NCI-H2171 treated with DMSO at 0.1 percent for 48 hours (cell line): ENCODE data around the gene SLC7A6.
"Not testable (repeated sequence)": the region's sequence is repeated elsewhere in the genome, so short reads cannot be mapped to it uniquely, and the experiment has no call there.

ENCODE experiments used
- DNase-seq: peaks from one replicate; lab custom pipeline; 2025; lab: John Stamatoyannopoulos, UW

The SLC7A6 gene

DNA sequence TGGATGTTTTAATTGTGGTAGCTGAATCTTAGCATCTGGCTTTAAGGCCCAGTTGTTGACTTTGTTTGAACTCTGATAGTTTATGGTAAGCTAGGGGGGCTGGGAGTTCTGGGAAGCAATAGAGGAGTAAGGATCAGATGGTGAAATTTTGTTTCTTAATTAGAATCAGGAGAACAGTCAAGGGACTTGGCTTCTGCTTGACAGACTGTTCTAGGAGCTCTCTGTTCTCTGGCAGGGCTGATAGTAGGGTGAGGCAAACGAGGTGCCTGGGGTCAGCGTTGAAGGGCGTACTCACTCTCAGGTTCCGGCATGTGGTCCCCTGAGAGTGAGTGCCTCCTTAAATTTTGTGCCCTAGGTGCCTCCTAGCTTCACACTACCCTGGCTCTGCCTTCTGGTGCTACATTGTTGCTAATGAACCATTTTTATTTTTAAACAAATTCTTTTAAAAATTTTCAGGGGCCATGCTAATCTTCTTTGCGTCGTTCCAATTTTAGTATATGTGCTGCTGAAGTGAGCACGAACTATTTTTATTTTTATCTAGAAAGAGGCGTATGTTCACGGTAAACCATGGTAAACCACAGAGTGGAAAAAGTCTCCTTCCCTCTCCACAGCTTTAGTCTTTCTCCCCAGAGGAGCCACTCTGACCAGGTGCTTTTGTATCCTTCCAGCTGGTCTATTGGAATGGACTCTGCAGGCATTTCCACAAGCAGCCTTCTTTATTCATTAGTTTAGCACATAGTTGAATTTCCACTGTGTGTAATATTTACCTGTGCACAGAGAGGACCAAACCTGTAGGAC is 19.7 kb downstream of the SLC7A6 start:
- DNase-seq: no peak

DNA sequence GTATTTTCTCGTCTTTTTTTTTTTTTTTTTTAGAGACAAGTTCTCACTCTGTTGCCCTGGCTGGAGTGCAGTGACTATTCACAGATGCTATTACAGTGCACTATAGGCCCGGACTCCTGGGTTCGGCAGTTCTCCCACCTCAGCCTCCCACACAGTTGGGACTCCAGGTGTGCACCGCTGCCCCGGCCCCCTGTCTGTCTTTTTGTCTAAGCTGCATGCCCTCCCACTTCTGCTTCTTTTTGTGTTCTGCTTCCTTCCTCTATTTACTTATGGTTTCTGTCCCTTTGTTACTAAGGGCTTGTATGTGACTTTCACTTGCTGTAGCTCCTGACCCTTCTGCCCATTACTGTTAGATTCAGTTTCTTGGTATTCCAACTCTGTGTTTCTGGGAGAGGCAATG is 20.5 kb downstream of the SLC7A6 start:
- DNase-seq: no peak

DNA sequence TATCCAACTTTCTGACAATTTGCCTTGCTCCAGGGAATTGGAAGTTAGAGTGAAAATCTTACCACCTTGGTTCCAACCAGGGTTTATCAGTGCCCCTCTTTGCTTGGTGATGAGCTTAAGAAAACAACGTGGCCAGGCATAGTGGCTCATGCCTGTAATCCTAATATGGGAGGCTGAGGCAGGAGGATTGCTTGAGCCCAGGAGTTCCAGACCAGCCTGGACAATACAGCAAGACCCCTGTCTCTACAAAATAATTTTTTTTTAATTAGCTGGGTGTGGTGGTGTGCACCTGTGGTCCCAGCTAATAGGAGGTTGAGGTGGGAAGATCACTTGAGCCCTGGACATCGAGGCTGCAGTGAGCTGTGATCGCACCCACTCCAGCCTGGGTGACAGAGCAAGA is 21.4 kb downstream of the SLC7A6 start:
- DNase-seq: no peak

DNA sequence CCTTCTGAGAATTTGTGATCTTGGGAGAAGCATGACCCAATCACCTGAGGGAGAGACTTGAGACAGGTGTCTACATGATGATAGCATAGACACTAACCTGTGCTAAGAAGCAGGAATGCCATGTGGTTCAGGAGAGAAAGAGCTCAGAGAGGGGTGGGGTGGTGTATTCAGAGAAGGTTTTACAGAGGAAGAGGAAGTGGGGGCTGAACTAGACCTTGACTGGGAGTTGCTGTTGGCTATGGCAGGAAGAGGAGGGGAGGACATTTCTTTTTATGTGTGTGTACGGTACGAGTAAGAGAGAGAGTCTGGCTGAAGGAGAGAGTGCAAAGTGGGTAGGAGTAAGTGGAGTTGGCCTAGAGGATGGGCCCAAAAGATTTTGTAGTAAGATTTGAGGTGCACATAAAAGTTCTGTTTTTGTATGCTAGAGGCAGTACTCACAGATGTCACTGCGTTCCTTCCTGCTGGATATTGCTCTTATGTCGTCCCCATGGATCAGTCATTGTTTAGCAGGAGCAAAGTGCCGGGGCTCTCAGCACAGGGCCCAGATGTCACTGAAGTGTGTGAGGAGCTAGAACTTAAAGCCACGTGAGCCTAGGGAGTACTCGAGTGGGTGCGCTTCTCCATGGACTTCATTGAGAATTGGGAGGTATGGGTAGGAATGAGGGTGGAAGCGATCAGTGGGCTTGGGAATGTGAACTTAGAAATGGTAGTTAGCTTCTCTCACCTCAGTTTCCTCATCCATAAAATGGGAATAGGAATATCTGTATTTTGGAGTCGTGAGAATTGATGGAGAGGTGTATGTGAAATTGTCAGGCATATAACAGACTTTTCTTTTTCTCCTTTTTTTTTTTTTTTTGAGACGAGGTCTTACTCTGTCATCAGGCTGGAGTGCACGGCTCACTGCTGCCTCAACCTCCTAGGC is 22.1 kb downstream of the SLC7A6 start:
- no peak for DNase-seq

DNA sequence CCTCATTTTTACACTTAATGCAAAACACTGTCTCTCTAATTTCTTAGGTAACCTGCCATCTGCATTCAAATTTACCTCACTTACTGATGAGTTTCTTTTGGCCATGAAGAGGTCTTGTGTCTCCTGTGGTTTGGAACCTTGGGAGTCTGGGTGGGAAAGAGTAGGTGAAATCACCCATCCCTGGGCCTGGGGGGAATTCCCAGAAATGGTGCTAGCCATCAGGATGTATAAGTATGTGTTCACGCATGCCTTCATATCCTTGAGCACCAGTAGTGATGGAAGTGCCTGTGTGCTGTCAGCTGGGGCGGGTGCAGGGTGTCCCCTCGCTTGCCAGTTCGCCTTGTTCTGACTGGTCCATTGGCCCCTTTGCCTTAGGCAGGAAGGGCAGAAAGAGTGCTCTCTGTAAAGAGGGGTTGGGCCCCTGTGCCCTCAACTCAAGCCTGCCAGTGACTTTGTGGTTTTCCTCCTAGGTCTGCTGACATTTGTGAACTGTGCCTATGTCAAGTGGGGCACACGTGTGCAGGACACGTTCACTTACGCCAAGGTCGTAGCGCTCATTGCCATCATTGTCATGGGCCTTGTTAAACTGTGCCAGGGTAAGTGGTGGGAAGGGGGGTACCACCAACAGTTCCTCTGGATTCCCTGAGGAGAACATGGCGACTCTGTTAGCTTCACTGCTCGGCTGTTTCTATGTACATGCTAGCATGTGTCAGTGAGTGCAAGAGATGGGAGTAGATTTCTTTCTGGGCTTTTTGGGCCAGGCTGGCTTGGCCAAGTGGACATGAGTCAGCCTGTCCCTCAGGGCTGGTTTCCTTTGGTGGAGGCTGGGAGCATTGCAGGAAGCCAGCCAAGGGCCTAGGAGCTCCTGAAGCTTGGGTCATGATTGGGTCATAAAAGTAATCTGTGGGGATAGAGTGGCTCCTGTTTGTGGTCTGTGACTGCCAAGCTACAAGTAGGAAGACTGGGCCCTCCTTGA is 23.2 kb downstream of the SLC7A6 start:
- no peak for DNase-seq

DNA sequence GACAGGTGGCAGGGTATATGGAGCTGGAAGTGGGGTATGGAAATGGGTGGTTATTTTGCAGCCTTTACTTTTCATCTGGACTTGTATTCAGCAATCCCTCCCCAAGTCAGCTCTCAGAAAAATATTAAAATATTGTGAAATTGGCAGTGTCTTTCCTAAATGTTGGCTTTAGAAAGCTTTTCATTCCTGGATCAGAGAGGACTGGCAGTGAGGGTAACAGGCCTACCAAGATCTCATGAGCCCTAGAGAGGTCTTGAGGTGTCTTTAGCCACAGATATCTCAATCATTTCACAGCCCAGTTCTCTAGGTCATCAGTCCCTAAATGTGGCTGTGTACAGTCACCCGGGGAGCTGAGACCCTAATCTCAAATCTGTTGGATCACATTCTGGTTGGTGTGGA is 23.9 kb downstream of the SLC7A6 start:
- no peak for DNase-seq

DNA sequence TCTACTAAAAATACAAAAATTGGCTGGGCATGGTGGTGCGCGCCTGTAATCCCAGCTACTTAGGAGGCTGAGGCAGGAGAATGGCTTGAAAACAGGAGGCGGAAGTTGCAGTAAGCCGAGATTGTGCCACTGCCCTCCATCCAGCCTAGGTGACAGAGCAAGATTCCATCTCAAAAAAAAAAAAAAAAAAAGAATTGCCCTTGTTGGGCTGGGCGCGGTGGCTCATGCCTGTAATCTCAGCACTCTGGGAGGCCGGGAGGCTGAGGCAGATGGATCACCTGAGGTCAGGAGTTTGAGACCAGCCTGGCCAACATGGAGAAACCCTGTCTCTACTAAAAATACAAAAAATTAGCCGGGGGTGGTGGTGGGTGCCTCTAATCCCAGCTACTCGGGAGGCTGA is 24.5 kb downstream of the SLC7A6 start:
- DNase-seq: not testable (repeated sequence)

DNA sequence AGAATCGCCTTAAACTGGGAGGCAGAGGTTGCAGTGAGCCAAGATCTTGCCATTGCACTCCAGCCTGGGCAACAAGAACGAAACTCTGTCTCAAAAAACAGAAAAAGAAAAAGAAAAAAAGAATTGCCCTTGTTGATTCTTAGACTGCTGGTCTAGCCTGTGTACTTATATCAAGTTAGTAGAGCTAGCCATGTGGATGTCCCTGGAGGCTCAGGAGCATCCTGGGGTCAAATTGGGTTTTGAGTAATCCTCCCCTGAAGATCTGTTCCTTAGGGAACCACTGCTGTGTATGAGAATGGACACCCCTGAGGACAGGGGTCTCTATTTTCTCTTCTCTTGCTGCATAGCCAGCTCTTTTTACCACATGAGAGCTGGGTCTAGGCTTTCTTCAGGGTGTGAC is 24.9 kb downstream of the SLC7A6 start:
- no peak for DNase-seq

DNA sequence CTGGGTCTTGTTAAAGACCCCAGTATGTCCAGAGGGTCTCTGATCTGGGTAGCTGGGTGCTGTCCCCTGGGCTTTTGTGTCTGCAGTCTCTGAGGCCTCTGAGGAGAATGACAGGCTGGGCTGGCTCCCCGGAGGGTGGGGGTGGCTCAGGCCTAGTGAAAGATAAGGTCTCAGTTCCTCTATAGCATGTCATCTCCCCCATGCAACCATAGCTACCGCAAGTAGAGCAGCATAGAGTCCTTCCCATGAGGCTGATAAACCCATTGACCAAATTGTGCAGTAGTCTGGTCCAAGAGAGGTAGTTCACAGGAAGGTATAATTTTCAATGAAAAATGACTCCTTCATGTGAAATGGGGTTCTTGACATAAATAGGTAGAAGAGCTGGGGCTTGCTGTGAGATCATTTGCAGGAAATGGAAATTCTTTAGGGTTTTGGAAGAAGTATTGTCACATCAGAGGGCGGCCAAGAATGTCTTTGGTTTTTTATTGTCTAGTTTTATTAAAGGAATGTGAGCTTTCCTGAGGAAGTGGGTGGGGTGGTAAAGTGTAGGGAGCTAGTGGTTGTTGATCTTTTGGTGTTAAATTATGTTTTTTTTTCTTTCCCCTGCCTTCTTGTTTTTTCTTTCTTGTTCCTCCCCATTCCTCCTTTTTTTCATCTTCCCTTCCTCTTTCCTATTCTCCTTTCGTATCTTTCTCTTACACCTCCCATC is 25.4 kb downstream of the SLC7A6 start:
- no peak for DNase-seq

DNA sequence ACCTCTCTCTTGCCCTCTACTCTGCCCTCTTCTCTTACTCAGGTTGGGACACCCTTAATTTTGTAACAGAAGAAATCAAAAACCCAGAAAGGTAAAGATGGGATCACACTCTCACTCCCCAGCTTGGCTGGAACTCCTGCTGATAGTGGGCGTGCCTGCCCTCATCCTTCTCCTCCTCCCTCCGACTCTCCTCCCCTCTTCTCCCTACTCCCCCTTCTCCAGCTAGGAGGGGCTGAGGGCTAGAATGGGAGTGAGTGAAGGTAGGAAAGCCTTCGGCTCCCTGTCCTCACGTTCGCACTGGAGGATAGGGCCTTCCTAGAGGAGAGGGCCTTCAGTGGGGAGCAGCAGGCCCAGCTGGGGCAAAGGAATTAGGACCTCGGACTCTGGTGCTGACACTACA is 26.1 kb downstream of the SLC7A6 start:
- DNase-seq: no peak

DNA sequence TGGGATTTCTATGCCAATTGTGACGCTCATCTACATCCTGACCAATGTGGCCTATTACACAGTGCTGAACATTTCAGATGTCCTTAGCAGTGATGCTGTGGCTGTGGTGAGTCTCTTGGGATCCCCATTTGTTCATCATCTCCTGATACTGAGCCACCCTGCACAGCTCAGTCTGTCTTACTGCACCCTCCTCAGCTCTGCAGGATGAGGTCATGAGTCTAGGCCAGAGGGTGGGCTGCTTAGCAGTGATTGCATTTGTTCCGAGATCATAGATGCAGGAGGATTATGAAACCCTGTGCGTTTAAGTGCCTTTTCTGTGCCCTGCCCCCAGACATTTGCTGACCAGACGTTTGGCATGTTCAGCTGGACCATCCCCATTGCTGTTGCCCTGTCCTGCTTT is 26.9 kb downstream of the SLC7A6 start:
- DNase-seq: no peak

DNA sequence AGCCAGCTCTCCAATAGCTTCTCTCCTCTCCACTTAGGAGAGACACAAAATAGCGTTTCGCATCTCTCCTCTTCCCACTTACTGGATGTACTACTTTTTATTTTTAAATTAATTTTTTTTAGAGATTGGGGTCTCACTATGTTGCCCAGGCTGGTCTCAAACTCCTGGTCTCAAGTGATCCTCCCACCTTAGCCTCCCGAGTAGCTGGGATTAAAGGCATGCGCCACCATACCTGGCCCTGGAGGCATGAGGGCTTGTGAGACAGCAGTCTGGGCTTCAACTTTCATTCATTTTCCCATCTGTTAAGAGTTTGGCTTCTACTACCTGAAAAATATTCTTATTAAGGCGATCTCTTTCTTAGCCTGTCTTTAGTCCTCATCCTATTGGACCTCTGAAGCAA is 28.1 kb downstream of the SLC7A6 start:
- no peak for DNase-seq

DNA sequence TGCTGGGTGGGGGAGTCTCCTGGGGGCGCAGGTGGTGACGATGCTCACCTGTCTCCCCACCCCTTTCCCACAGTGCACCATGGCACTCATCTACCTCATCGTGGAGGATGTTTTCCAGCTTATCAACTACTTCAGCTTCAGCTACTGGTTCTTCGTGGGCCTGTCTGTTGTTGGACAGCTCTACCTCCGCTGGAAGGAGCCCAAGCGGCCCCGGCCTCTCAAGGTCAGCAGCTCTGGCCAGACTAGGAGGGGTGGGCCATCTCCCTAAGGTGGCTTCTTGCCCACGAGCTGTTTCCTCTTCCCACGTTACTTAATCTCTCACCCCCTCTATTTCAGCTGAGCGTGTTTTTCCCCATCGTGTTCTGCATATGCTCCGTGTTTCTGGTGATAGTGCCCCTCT is 32.0 kb downstream of the SLC7A6 start:
- DNase-seq: no peak

DNA sequence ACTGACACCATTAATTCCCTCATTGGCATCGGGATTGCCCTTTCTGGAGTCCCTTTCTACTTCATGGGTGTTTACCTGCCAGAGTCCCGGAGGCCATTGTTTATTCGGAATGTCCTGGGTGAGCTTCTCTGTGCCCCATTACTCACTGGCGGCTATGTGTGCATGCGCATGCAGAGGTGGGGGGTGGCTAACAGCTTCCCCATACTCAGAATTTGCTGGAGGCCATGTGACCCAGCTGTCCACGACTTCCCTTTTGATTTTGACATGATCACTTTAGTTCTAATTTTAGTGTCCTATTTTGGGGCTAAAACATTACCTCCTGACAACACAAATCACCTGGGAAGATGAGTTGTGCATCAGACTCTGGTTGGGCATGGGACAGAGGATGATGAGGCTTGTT is 32.4 kb downstream of the SLC7A6 start:
- DNase-seq: no peak

DNA sequence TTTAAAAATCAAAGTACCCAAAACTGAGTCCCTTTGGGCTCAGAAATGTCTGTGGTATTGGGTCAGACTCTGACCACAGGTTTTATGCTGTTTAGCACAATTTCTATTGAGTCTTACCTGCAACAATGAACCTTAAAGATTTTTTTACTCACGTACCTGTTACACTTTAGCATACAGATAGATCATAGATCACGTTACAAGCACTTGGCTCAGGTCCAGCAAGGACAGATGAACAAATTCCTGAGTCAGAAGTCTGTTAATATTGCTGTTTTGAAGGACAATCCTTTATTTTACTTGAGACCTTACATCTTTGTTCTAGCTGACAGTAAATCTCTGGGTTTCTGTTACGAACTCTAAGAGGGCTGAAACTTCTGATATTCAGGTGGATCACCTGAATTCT is 33.6 kb downstream of the SLC7A6 start:
- DNase-seq: peak; percentile 34

DNA sequence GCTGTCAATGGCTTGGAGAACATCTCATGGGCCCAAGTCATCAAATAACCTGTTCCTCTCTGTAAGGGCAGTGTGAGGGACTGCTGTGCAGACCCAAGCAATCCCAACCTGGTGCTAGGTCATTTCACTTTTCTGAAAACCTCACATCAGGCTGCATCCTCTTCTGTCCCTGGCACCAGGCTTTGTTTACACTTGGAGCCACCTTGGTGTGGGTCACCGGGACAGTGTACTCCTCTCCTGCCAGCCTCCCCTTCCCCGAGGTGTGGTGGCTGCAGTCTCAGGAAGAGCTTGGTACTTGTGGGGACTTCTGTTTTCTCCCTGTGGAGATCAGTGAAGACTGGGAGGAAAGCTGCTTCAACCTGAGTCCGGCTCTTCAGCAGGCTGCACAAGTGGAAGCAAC is 34.0 kb downstream of the SLC7A6 start:
- no peak for DNase-seq

DNA sequence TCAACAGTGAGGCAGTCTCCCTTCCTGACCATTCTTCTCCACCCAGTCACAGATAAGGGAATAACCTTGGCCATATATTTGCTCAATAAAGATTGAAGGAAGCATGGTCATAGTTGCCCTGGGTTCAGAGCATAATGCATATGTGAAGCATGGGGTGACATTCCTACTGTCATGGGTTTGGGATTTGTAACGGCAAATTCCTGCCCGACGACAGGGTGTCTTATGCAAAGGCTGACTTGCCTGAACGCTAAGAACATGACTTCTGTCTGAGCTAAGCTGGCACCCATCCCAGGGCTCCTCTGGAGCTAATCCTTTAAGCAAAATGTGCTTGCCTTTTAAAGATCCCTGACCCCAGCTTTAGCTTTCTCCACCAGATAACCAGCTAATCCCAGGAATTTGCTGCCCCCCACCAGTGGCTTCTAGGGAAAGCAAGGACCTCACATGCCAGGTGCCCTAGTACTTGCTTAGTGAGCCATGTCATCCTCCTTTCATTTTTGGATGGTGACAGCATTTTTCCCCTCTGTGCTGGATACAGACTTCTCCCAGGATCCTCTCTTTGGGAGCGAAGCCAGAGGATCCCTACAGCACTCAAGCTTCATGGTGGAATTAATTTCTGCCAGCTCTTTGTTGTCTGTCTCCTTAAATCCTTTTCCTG is 34.7 kb downstream of the SLC7A6 start:
- DNase-seq: no peak

DNA sequence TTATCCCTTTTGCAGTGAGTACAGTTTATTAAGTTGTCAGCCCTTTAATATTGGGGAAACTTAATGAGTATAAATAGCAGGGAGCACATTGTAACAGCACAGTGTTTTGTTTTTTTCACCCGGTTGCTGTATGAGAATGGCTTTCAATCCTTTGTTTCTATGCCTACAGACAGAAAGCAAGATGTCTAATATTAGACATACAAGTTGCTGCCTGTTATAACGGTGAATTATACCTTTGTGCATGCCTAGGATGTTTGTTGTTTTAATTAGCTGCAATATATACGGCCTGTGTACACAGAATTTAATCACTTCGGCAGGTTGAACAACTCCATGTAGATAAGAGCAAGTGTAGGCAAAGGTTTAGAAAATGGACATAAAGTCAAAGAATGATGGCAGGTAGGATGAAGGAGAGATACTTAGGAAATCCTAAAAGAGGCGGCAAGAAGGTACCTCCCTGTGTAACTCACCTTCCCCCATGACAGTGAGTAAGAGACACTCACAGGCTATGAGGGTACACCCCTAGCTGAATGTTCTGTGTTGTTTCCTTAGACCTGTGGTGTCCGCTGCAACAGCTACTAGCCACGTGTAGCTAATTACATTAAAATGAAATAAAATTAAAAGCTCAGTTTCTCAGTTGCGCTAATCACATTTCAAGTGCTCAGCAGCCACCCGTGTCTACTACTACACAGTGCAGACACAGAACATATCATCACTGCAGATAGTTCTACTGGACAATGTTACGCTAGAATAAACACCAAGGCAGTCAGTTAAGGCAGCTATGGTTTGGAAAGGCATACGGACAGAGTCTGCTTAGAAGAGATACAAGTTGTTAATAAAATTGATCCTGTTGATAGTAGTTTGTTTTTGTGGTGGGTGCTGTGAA is 35.5 kb downstream of the SLC7A6 start:
- no peak for DNase-seq

DNA sequence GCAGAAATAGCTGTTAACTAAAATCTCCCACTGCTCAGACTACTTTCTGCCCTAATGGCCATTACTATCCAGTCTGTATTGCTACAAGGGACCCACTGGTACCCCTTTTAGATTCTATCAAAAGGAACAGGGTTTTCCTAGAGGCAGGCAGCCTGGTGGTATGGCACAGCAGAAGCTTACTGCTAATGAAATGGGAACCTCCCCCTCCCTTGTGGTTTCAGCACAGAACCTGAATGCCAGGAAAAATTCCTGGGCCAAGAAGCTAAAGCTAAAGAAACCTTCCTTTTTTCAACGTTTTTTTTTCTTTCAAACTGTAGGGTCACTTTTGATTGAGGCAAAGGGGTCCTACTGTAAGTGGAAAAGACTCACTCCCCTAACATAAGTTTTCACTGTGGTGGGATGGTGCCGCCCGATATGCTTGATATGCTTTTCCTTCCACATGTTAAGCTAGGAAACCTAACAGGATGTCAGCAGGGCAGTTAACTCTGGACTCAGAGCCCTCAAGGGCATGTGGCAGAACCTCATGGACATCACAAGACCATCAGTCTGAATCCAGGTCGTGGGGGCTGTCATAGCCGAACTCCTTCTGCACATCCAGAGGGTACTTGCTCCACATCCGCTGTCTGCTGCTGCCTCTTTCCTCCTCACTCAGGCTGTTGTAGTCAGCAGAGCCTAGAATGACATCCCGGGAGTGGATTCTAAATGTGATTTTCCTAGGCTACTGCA is 36.6 kb downstream of the SLC7A6 start:
- DNase-seq: no peak
